Measurements from ENCODE around the gene ZNF548.

Gene ZNF548

GRCh38 chr19:57395710-57396109, 6.1 kb downstream of the ZNF548 start:
- TF ChIP-seq, protein P1, sequence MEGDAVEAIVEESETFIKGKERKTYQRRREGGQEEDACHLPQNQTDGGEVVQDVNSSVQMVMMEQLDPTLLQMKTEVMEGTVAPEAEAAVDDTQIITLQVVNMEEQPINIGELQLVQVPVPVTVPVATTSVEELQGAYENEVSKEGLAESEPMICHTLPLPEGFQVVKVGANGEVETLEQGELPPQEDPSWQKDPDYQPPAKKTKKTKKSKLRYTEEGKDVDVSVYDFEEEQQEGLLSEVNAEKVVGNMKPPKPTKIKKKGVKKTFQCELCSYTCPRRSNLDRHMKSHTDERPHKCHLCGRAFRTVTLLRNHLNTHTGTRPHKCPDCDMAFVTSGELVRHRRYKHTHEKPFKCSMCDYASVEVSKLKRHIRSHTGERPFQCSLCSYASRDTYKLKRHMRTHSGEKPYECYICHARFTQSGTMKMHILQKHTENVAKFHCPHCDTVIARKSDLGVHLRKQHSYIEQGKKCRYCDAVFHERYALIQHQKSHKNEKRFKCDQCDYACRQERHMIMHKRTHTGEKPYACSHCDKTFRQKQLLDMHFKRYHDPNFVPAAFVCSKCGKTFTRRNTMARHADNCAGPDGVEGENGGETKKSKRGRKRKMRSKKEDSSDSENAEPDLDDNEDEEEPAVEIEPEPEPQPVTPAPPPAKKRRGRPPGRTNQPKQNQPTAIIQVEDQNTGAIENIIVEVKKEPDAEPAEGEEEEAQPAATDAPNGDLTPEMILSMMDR (IDR thresholded peaks at IDR 0.05; ENCODE audit: poor library complexity, severe bottlenecking) = no peak
- no peak overlapping the region for H3K27ac ChIP-seq (ENCODE audit: poor library complexity, severe bottlenecking)
- ATAC-seq (ENCODE audit: low read depth) = no peak
- no peaks in the 10 kb centered on the region for H3K9me3 ChIP-seq (ENCODE audit: severe bottlenecking)
- H3K4me1 ChIP-seq (ENCODE audit: insufficient read depth, poor library complexity, severe bottlenecking) = peaks cover 2% of the 10 kb centered on the region
- peaks cover 42% of the 10 kb centered on the region for H3K36me3 ChIP-seq (ENCODE audit: low read depth)
- no peak for DNase-seq (ENCODE audit: low spot score)
- H3K27me3 ChIP-seq (ENCODE audit: insufficient read depth, poor library complexity, severe bottlenecking) = no peaks in the 10 kb centered on the region
- H3K4me3 ChIP-seq (ENCODE audit: severe bottlenecking) = no peak overlapping the region

- Histone ChIP-seq H3K4me1 (ENCODE audit: insufficient read depth, poor library complexity, severe bottlenecking) (no peaks in the 10 kb centered on the region), H3K4me3 (ENCODE audit: severe bottlenecking) (no peak overlapping the region), H3K9me3 (ENCODE audit: severe bottlenecking) (no peaks in the 10 kb centered on the region), H3K27me3 (ENCODE audit: insufficient read depth, poor library complexity, severe bottlenecking) (no peaks in the 10 kb centered on the region), H3K27ac (ENCODE audit: poor library complexity, severe bottlenecking) (no peak overlapping the region), H3K36me3 (ENCODE audit: low read depth) (peaks cover 28% of the 10 kb centered on the region)
- DNase-seq (ENCODE audit: low spot score) = no peak
- ATAC-seq (ENCODE audit: low read depth) = no peak
- TF ChIP-seq, protein P1 (IDR thresholded peaks at IDR 0.05; ENCODE audit: poor library complexity, severe bottlenecking) = no peak
Observed at GRCh38 chr19:57398868-57399267, 9.2 kb downstream of the ZNF548 start.

DNA sequence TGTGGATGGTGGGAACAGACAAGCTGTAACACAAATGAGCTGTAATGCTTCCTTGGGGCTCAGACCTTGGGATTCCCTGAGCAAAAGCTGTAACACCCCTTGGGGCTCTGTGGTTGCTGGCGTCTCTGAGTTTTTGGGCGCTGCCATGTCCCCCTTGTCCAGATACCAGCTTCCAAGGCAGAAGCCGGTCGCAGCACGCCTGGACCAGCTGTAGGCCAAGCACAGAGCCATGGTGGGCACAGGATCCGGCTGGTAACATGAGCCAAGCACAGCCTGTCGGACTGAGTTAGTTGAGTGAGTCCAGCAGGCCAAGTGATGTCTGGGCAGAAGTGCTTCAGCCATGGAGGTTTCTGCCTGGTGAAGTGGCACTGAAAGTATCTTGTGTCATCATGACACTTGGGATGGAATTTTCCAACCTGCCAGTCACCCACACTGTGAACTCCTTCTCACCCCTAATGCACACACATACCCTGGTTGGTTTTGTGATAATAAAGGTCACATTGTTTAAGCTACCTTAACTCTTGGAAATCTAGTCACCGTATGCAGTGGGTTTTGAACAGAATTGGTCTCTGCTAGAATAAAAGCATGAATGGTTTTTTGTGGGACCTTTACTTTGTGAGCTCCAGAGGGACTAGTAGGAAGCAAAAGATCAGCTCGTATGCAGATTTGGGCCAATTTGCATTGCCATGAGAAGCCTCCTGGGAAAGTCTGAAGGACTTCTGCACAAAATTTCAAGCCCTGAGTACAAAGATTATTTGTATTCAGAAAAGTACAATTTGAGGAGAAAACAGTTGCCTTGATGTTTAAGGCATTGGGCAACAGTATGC, 14.3 kb downstream of the ZNF548 start:
- H3K27me3 ChIP-seq (ENCODE audit: insufficient read depth, poor library complexity, severe bottlenecking) = no peaks in the 10 kb centered on the region
- no peak overlapping the region for H3K4me3 ChIP-seq (ENCODE audit: severe bottlenecking)
- H3K4me1 ChIP-seq (ENCODE audit: insufficient read depth, poor library complexity, severe bottlenecking) = no peaks in the 10 kb centered on the region
- TF ChIP-seq, protein P1 (IDR thresholded peaks at IDR 0.05; ENCODE audit: poor library complexity, severe bottlenecking) = no peak
- DNase-seq (ENCODE audit: low spot score) (no peak), ATAC-seq (ENCODE audit: low read depth) (no peak)
- H3K27ac ChIP-seq (ENCODE audit: poor library complexity, severe bottlenecking) = no peak overlapping the region
- peaks cover 12% of the 10 kb centered on the region for H3K36me3 ChIP-seq (ENCODE audit: low read depth)
- no peaks in the 10 kb centered on the region for H3K9me3 ChIP-seq (ENCODE audit: severe bottlenecking)

- DNase-seq (ENCODE audit: low spot score) (no peak), ATAC-seq (ENCODE audit: low read depth) (peak; percentile 60)
- H3K4me1 ChIP-seq (ENCODE audit: insufficient read depth, poor library complexity, severe bottlenecking) = no peaks in the 10 kb centered on the region
- H3K27ac ChIP-seq (ENCODE audit: poor library complexity, severe bottlenecking) = no peak overlapping the region
- H3K9me3 ChIP-seq (ENCODE audit: severe bottlenecking) = no peaks in the 10 kb centered on the region
- H3K4me3 ChIP-seq (ENCODE audit: severe bottlenecking) = no peak overlapping the region
- no peaks in the 10 kb centered on the region for H3K27me3 ChIP-seq (ENCODE audit: insufficient read depth, poor library complexity, severe bottlenecking)
- TF ChIP-seq, protein P1 (IDR thresholded peaks at IDR 0.05; ENCODE audit: poor library complexity, severe bottlenecking) = peak; percentile 81
- no peaks in the 10 kb centered on the region for H3K36me3 ChIP-seq (ENCODE audit: low read depth)
Observed at GRCh38 chr19:57406516-57407123, 17.0 kb downstream of the ZNF548 start.
